H1 (cell line): ENCODE measurements around the gene WNK4. TPM values are rescaled to one million over a fixed set of nuclear protein-coding genes. Genes with fewer than 3 reads are reported as not detected.

Experiments used
- ATF3 ChIP-seq: IDR thresholded peaks from 2 replicates; pipeline ENCODE4 v1.6.1; 2011; ENCODE audit warnings: low read depth, mild to moderate bottlenecking, low read length; ENCODE audit not compliant: insufficient read depth
- CEBPB ChIP-seq: IDR thresholded peaks from 2 replicates; pipeline ENCODE4 v1.6.1; 2012; ENCODE audit warnings: low read depth, low read length
- JUN ChIP-seq: IDR thresholded peaks from 2 replicates; pipeline ENCODE4 v1.6.1; 2011; ENCODE audit warnings: low read depth, mild to moderate bottlenecking, improper control_type of control experiment, low read length
- RBBP5 ChIP-seq: IDR thresholded peaks from 2 replicates; pipeline ENCODE4 v1.7.1; 2012; ENCODE audit warnings: low read depth, mild to moderate bottlenecking, inconsistent platforms, low read length, moderate library complexity, borderline replicate concordance
- TCF12 ChIP-seq: IDR thresholded peaks from 2 replicates; pipeline ENCODE4 v1.6.1; 2011; ENCODE audit warnings: low read depth, mild to moderate bottlenecking, low read length
- polyA plus RNA-seq, 7 experiments: library from polyadenylated mRNA; depleted of rRNA in 3 of 7; stranded (reverse) in 5 of 7; unstranded in 2 of 7; fragments of >200 nt in 5 of 7; fragments of 200-250 nt in 2 of 7; gene quantifications; 1 replicate in 5 of 7; 2 replicates in 1 of 7; 4 replicates in 1 of 7; pipeline versions ENCODE4 v1.2.1 to v1.2.3, GENCODE V29; 2011 to 2013; ENCODE audit warnings: missing spikeins in 2 of 7, mixed read lengths in 2 of 7
- total RNA-seq: library from RNA; stranded (reverse); fragmentation: NEBNext Ultra II Directional; extraction: Animal tissue kit (Norgen Biotek cat#: 25700); gene quantifications from 2 replicates; pipeline ENCODE4 v1.2.1, GENCODE V29; 2021

WNK4 gene
- total and polyA plus RNA-seq, 2 of the 8 experiments (the other 6 are each of a cell fraction or from before 2014, with no cell fraction given), result 0.21 to 1.7 TPM

- TF ChIP-seq JUN, result no peak
- TF ChIP-seq RBBP5, result no peak
- TF ChIP-seq TCF12, result no peak
- no peak for TF ChIP-seq CEBPB
- no peak for TF ChIP-seq ATF3
These were observed 14.3 kb upstream of the WNK4 start (continued) for GRCh38 chr17:42766124-42766523.
